ENCODE measurements around the gene GRK4.
"Not testable (repeated sequence)": the region's sequence is repeated elsewhere in the genome, so short reads cannot be mapped to it uniquely, and the experiment has no call there.

Gene GRK4

DNA sequence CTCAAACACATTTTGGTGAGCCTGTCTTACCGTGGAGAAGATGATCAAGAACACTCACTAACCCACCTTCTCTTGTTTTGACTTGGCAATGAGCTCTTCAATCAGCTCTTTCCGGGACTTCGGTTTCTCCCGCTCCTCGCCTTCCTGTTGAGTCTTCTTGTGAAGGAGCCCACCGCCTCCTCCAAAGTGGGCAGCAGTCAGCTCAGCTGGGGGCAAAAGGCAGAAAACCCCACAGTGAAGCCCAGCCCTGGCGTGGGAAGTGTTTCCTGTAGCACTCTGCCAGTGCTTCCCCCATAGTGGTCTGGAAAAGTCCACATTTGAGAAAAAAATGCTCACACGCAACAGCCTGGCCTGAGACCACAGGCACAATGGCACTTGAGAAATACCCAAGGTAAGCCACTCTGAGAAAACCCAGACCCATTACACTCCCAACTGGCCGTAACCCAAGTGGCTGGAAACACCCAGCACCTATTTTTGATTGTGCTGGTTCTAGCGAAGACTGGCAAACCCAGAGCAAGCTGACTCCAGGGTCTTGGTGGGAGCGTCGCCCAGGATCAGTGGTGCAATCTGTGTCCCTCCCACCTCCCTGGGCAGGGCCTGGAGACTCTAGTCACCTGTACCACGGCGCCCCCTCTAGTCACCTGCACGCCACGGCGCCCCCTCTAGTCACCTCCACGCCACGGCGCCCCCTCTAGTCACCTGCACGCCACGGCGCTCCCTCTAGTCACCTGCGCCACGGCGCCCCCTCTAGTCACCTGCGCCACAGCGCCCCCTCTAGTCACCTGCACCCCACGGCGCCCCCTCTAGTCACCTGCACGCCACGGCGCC is 8.8 kb upstream of the GRK4 start:
- FAIRE-seq: no peak
- DNase-seq (ENCODE audit: insufficient read length, low spot score): no peak
- no peak for TF ChIP-seq POLR2A (IDR thresholded peaks at IDR 0.05; ENCODE audit: low read depth, low read length)

DNA sequence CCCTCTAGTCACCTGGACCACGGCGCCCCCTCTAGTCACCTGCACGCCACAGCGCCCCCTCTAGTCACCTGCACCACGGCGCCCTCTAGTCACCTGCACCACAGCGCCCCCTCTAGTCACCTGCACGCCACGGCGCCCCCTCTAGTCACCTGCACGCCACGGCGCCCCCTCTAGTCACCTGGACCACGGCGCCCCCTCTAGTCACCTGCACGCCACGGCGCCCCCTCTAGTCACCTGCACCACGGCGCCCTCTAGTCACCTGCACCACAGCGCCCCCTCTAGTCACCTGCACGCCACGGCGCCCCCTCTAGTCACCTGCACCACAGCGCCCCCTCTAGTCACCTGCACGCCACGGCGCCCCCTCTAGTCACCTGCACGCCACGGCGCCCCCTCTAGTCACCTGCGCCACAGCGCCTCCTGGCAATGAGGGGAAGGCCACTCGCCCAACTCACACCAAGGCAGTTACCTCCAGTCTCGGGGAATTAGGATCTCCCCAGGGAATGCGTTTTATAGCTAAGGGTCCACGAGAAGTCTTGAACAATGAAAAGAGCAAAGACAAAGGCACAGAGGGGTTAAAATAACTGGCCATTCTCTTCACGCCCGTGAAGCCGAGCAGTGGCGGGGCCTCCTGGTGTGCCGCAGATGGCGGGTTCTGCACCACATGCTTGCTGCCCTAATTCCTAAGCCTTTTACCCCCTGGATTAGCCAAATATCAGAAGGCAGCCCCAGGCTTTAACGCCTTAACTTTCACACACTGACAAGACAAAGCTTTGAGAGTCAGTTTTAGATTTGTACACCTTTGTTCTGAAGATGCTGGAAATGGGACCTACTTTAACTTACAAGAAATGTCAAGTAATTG is 8.0 kb upstream of the GRK4 start:
- not testable (repeated sequence) for FAIRE-seq; DNase-seq (ENCODE audit: insufficient read length, low spot score)

DNA sequence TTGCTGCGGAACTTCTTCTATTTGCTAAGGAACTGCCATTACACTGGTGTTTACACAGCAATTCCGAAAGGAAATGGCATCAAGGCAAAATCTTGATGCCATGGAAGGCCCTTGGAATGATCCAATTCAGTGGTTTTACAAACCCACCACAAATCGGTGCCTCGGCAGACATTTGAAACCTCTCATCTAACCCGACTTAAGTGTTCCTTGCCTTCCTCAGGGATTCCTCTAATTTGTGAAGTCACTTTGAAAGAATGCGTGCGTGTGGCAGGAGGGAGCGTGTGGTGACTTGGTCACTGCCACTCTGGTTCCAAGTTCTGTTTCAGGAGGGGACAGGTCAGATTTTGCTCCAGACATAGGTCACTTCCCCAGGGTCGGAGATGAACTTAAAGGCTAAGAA is 4.9 kb upstream of the GRK4 start:
- DNase-seq (ENCODE audit: insufficient read length, low spot score) (no peak), FAIRE-seq (no peak)
- TF ChIP-seq POLR2A (IDR thresholded peaks at IDR 0.05; ENCODE audit: low read depth, low read length): no peak

DNA sequence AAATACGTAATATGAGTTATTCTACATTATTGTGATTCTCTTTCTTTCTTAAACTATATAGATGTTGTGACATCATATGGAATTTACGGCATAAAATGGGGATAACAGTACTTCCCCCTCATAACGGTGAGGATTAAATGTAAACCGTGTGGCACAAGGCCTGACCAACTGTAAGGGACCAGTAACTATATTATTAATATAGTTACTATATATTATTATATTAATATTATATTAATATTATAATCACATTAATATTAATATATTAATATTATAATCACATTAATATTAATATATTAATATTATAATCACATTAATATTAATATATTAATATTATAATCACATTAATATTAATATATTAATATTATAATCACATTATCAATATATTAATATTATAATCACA is 2.9 kb upstream of the GRK4 start:
- DNase-seq (ENCODE audit: insufficient read length, low spot score); FAIRE-seq: not testable (repeated sequence)

DNA sequence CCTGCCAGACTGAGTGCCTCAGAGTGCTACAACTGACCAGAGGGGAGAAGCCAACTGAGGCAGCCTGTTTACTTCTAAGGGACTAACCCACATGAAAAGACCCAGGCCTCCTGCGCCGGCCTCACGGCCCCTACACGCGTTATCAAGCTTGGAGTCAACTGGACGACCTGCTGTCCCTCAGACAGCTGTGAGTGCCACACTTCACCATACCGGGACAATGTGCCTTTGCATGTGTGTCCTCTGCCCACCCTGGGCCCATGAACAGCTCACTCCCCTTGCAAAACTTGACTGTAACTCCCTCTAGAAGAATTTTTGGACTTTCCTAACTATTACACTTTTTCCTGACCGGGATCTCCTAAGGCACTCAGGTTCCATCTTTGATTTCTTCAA is 2.0 kb upstream of the GRK4 start:
- no peak for TF ChIP-seq POLR2A (IDR thresholded peaks at IDR 0.05; ENCODE audit: low read depth, low read length)
- FAIRE-seq (no peak), DNase-seq (ENCODE audit: insufficient read length, low spot score) (no peak)

- DNase-seq (ENCODE audit: insufficient read length, low spot score) (no peak), FAIRE-seq (no peak)
- no peak for TF ChIP-seq POLR2A (IDR thresholded peaks at IDR 0.05; ENCODE audit: low read depth, low read length)
Measured at GRCh38 chr4:2961811-2962441, 1.4 kb upstream of the GRK4 start.

DNA sequence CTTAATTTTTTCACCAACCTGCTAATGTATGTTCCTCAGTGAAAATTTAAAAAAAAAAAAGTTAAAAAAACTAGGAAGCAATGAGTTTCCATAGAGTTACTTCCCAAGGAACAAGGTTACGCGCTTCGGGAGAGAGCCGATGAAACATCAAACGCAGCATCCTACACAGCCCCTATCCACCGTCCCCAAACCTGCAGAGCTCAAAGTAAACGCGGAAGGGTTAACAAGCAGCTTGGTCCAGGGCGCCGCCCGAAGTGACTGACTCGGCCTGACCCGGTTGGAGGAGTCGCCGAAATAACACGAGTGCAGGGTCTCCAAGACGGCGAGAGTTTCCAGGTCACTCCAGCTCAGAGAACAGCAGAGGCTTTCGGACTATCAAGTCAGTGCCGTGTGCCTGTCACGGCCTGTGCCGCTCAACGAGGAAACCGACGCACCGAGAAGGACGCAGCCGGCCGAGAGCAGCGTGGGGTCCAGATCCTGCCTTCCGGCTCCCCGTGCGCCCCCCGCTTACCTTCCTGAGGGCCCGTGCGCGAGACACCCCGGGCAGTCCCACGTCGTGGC is 677 bp upstream of the GRK4 start:
- FAIRE-seq (no peak), DNase-seq (ENCODE audit: insufficient read length, low spot score) (no peak)
- TF ChIP-seq POLR2A (IDR thresholded peaks at IDR 0.05; ENCODE audit: low read depth, low read length): no peak

GRCh38 chr4:2963966-2964471 is 648 bp downstream of the GRK4 start:
- FAIRE-seq (no peak), DNase-seq (ENCODE audit: insufficient read length, low spot score) (no peak)
- TF ChIP-seq POLR2A (IDR thresholded peaks at IDR 0.05; ENCODE audit: low read depth, low read length): 0 out of 2 replicates have a peak, but pooled peaks have one; percentile 37

DNA sequence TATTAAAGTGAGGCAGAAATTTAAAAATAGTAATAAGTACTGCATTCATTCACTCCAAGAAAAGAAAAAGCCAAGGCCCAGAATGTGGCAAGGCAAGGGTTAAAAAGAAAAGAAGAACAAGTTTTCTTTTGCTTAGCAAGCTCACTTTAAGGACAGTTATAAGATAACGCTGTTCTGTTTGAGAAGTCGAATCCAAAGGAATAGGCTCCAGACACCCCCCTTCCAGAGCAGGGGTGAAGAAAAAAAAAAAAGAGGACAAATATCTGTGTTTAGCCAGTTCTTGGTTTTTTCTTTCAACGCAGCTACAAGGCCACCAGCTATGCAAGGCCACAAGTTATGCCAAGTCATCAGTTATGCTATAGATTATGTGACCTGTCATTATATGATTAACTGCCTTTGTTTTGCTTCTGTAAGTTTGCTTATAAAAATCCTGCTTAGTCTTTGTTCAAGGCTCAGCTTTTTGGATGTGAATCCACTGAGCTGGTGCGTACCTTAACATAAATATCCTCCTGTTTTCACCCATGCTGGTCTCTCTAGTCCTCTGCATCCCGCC is 1.4 kb downstream of the GRK4 start:
- FAIRE-seq (no peak), DNase-seq (ENCODE audit: insufficient read length, low spot score) (no peak)
- TF ChIP-seq POLR2A (IDR thresholded peaks at IDR 0.05; ENCODE audit: low read depth, low read length): no peak

GRCh38 chr4:2965262-2965661 is 1.9 kb downstream of the GRK4 start:
- no peak for FAIRE-seq

GRCh38 chr4:2968381-2968780 is 5.0 kb downstream of the GRK4 start:
- DNase-seq (ENCODE audit: insufficient read length, low spot score) (no peak), FAIRE-seq (no peak)
- TF ChIP-seq POLR2A (IDR thresholded peaks at IDR 0.05; ENCODE audit: low read depth, low read length): no peak

More at GRCh38 chr4:2965262-2965661, 1.9 kb downstream of the GRK4 start:
- TF ChIP-seq POLR2A (IDR thresholded peaks at IDR 0.05; ENCODE audit: low read depth, low read length): no peak
- DNase-seq (ENCODE audit: insufficient read length, low spot score): no peak

GRCh38 chr4:2971275-2971674 is 7.9 kb downstream of the GRK4 start:
- FAIRE-seq (no peak), DNase-seq (ENCODE audit: insufficient read length, low spot score) (no peak)
- TF ChIP-seq POLR2A (IDR thresholded peaks at IDR 0.05; ENCODE audit: low read depth, low read length): no peak

DNA sequence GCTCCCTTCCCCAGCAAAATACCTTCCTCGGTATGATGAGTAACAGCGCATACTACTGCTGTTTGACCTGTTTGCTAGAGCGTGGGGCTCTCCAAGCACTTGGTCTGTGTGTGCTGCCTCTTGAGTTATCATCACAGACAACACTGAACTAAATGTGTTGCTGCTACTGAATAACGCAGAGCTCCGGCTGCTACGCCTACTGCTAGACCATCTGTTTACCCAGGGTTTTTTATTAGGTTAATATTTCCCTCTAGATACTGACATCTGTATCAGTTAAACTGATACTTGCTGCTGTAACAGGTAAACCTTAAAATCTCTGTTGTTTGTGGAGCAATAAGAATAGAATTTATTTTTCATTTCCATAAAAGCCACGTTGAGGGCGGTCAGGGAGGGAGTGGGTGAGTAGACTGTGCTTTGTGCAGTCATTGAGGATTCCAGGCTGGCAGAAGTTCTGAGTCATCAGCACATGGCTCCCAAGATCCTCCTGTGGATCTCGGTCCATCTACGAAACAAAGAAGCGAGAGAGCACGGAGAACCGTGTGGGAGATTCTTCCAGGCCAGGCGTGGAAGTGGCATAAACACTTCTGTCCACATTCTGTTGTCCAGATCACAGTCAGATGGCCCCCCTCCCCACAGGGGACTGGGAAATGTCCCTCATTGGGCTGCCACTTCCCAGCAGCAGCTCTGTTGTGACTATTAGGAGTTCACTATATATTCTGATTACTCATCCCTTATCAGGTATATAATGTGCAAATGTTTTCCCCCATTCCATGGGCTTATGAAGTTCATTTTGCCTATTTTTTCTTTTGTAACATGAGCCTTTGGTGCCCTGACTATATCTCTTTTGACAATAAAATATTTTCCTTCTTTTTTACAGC is 14.1 kb downstream of the GRK4 start:
- DNase-seq (ENCODE audit: insufficient read length, low spot score) (no peak), FAIRE-seq (no peak)
- TF ChIP-seq POLR2A (IDR thresholded peaks at IDR 0.05; ENCODE audit: low read depth, low read length): no peak
